Smooth muscle cell (in vitro differentiated cells): ENCODE measurements around the gene DRAM1. TPM values are rescaled to one million over a fixed set of nuclear protein-coding genes. Genes with fewer than 3 reads are reported as not detected.

Experiments
- DNase-seq: peaks from one replicate; lab custom pipeline; 2025; ENCODE audit not compliant: unreplicated experiment; lab: John Stamatoyannopoulos, UW
- H2AFZ ChIP-seq: fragments of 200-600 bp; sonication (generic); 2 replicates; pipeline ENCODE4 v1.6.0; 2016; ENCODE audit warnings: antibody characterized with exemption, low read depth, mild to moderate bottlenecking
- H3F3A ChIP-seq: fragments of 200-600 bp; sonication (generic); 2 replicates; pipeline ENCODE4 v1.6.0; 2017; ENCODE audit warnings: antibody characterized with exemption, low read depth
- H3K27ac ChIP-seq: fragments of 200-600 bp; sonication (generic); 2 replicates; pipeline ENCODE4 v1.5.1; 2016; ENCODE audit warnings: low read depth, mild to moderate bottlenecking
- H3K27me3 ChIP-seq: fragments of 200-600 bp; sonication (generic); 2 replicates; pipeline ENCODE4 v1.6.1; 2016; ENCODE audit warnings: low read depth, mild to moderate bottlenecking
- H3K36me3 ChIP-seq: fragments of 200-600 bp; sonication (generic); 2 replicates; pipeline ENCODE4 v1.5.1; 2016; ENCODE audit warnings: low read depth
- H3K4me1 ChIP-seq: fragments of 200-600 bp; sonication (generic); 2 replicates; pipeline ENCODE4 v1.5.1; 2016; ENCODE audit warnings: low read depth
- H3K4me2 ChIP-seq: fragments of 200-600 bp; sonication (generic); 2 replicates; pipeline ENCODE4 v1.6.0; 2016; ENCODE audit warnings: mild to moderate bottlenecking
- H3K4me3 ChIP-seq: fragments of 200-600 bp; sonication (generic); 2 replicates; pipeline ENCODE4 v1.5.1; 2016; ENCODE audit warnings: mild to moderate bottlenecking
- H3K79me2 ChIP-seq: fragments of 200-600 bp; sonication (generic); 2 replicates; pipeline ENCODE4 v1.6.0; 2016; ENCODE audit warnings: low read depth, mild to moderate bottlenecking
- H3K9ac ChIP-seq: fragments of 200-600 bp; sonication (generic); 2 replicates; pipeline ENCODE4 v1.6.0; 2016; ENCODE audit warnings: low read depth
- H3K9me3 ChIP-seq: fragments of 200-600 bp; sonication (generic); replicated peaks from 2 replicates; pipeline ENCODE4 v1.5.1; 2016; ENCODE audit warnings: low read depth
- H4K20me1 ChIP-seq: fragments of 200-600 bp; sonication (generic); 2 replicates; pipeline ENCODE4 v1.6.0; 2016; ENCODE audit warnings: low read depth
- CTCF ChIP-seq: fragments of 200-600 bp; sonication (generic); IDR thresholded peaks from 2 replicates; pipeline ENCODE4 v1.5.1; 2017; ENCODE audit warnings: borderline replicate concordance, mild to moderate bottlenecking, antibody characterized with exemption; ENCODE audit not compliant: insufficient read depth, poor library complexity, severe bottlenecking
- WGBS: methylation state at CpG from one replicate; pipeline ENCODE4 v1.1.7; 2016; ENCODE audit warnings: low lambda C conversion rate; 5-methylcytosine and 5-hydroxymethylcytosine counted together
- polyA plus RNA-seq: library from polyadenylated mRNA; unstranded; fragments of >200 nt; fragmentation: Nextera tagmentation; extraction: Ambion mirVana; gene quantifications from 2 replicates; pipeline ENCODE4 v1.2.1, GENCODE V29; 2016
- total RNA-seq: library from RNA; depleted of rRNA; stranded (reverse); fragments of >200 nt; gene quantifications from 2 replicates; pipeline ENCODE4 v1.2.3, GENCODE V29; 2014

DRAM1 gene
- total and polyA plus RNA-seq, 2 experiments from 2014 or later, result 22.7 to 31.2 TPM

GRCh38 chr12:101839324-101840283, 37.8 kb upstream of the DRAM1 start:
- H4K20me1 ChIP-seq, result no peaks in the 10 kb centered on the region
- no peaks in the 10 kb centered on the region for H3F3A ChIP-seq
- no peaks in the 10 kb centered on the region for H3K36me3 ChIP-seq
- peak; percentile 77 for TF ChIP-seq CTCF
- H3K9ac ChIP-seq, result no peak overlapping the region
- no peak overlapping the region for H3K27ac ChIP-seq
- no peaks in the 10 kb centered on the region for H3K4me1 ChIP-seq
- H3K9me3 ChIP-seq, result no peaks in the 10 kb centered on the region
- no peak overlapping the region for H3K4me3 ChIP-seq
- 41% methylated on average over 6 of the region's 6 CpGs for WGBS
- H3K4me2 ChIP-seq, result no peak overlapping the region
- DNase-seq, result no peak
- H3K79me2 ChIP-seq, result no peaks in the 10 kb centered on the region
- no peaks in the 10 kb centered on the region for H3K27me3 ChIP-seq
- H2AFZ ChIP-seq, result no peak overlapping the region

GRCh38 chr12:101841069-101841468, 36.3 kb upstream of the DRAM1 start:
- H3K79me2 ChIP-seq, result no peaks in the 10 kb centered on the region

GRCh38 chr12:101845137-101845711, 32.2 kb upstream of the DRAM1 start:
- no peak overlapping the region for H2AFZ ChIP-seq
- no peaks in the 10 kb centered on the region for H3F3A ChIP-seq
- no peaks in the 10 kb centered on the region for H4K20me1 ChIP-seq
- H3K4me1 ChIP-seq, result no peaks in the 10 kb centered on the region
- 87% methylated on average over 5 of the region's 5 CpGs for WGBS
- H3K4me2 ChIP-seq, result no peak overlapping the region
- DNase-seq, result no peak
- H3K9me3 ChIP-seq, result no peaks in the 10 kb centered on the region
- no peaks in the 10 kb centered on the region for H3K79me2 ChIP-seq
- no peak for TF ChIP-seq CTCF
- H3K27ac ChIP-seq, result no peak overlapping the region
- no peak overlapping the region for H3K9ac ChIP-seq
- no peaks in the 10 kb centered on the region for H3K27me3 ChIP-seq
- H3K4me3 ChIP-seq, result no peak overlapping the region
- H3K36me3 ChIP-seq, result no peaks in the 10 kb centered on the region

More at GRCh38 chr12:101841069-101841468, 36.3 kb upstream of the DRAM1 start:
- Histone ChIP-seq H3K27ac (no peak overlapping the region), H3K36me3 (no peaks in the 10 kb centered on the region), H2AFZ (no peak overlapping the region), H3K27me3 (no peaks in the 10 kb centered on the region), H3F3A (no peaks in the 10 kb centered on the region), H3K4me2 (no peak overlapping the region), H4K20me1 (no peaks in the 10 kb centered on the region), H3K4me3 (no peak overlapping the region), H3K9ac (no peak overlapping the region), H3K9me3 (no peaks in the 10 kb centered on the region), H3K4me1 (no peaks in the 10 kb centered on the region)
- DNase-seq, result no peak
- 90% methylated on average over 4 of the region's 4 CpGs for WGBS
- TF ChIP-seq CTCF, result no peak
